ENCODE data around the gene OR10V1.
"Not testable (repeated sequence)": the region's sequence is repeated elsewhere in the genome, so short reads cannot be mapped to it uniquely, and the experiment has no call there.

Gene OR10V1

GRCh38 chr11:59708537-59708936 lies 5.1 kb downstream of the OR10V1 start:
- Histone ChIP-seq H3K27me3 (ENCODE audit: insufficient read depth, low read length) (no peaks in the 10 kb centered on the region), H3K36me3 (ENCODE audit: insufficient read depth, low read length) (no peaks in the 10 kb centered on the region), H3K4me1 (ENCODE audit: insufficient read depth, low read length) (no peaks in the 10 kb centered on the region), H3K4me3 (ENCODE audit: low read length) (no peak overlapping the region), H3K9me3 (ENCODE audit: insufficient read depth, low read depth, low read length) (no peaks in the 10 kb centered on the region), H3K9ac (ENCODE audit: low read depth, low read length) (no peak overlapping the region), H3K27ac (ENCODE audit: low read depth, low read length) (no peak overlapping the region)
- 65% methylated on average over 1 of the region's 1 CpG for WGBS

DNA sequence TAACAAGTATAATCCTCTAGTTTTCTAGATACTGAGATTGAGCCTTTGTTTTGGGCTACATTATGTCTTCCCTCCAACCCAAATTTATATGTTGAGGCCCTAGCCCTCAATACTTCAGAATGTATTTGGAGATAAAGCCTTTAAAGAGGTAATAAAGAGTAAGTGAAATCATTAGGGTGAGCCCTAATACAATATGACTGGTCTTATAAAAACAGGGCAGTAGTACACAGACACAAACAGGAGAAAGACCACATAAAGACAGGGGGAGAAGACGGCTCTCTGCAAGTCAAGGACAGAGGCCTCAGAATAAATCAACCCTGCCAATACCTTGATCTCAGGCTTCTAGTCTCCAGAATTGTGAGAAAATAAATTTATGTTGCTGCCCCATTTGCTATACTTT lies 6.3 kb downstream of the OR10V1 start:
- 89% methylated on average over 1 of the region's 1 CpG for WGBS

GRCh38 chr11:59706518-59707285 lies 6.9 kb downstream of the OR10V1 start:
- no peaks in the 10 kb centered on the region for H3K36me3 ChIP-seq (ENCODE audit: insufficient read depth, low read length)
- WGBS: 89% methylated on average over 4 of the region's 5 CpGs
- H3K27me3 ChIP-seq (ENCODE audit: insufficient read depth, low read length): no peaks in the 10 kb centered on the region
- H3K9ac ChIP-seq (ENCODE audit: low read depth, low read length): no peak overlapping the region
- H3K4me3 ChIP-seq (ENCODE audit: low read length): no peak overlapping the region
- H3K27ac ChIP-seq (ENCODE audit: low read depth, low read length): no peak overlapping the region
- no peaks in the 10 kb centered on the region for H3K9me3 ChIP-seq (ENCODE audit: insufficient read depth, low read depth, low read length)
- H3K4me1 ChIP-seq (ENCODE audit: insufficient read depth, low read length): no peaks in the 10 kb centered on the region

More for the DNA sequence above, 6.3 kb downstream of the OR10V1 start:
- Histone ChIP-seq H3K9me3 (ENCODE audit: insufficient read depth, low read depth, low read length) (no peaks in the 10 kb centered on the region), H3K4me3 (ENCODE audit: low read length) (no peak overlapping the region), H3K36me3 (ENCODE audit: insufficient read depth, low read length) (no peaks in the 10 kb centered on the region), H3K4me1 (ENCODE audit: insufficient read depth, low read length) (no peaks in the 10 kb centered on the region), H3K9ac (ENCODE audit: low read depth, low read length) (no peak overlapping the region), H3K27ac (ENCODE audit: low read depth, low read length) (no peak overlapping the region), H3K27me3 (ENCODE audit: insufficient read depth, low read length) (no peaks in the 10 kb centered on the region)

DNA sequence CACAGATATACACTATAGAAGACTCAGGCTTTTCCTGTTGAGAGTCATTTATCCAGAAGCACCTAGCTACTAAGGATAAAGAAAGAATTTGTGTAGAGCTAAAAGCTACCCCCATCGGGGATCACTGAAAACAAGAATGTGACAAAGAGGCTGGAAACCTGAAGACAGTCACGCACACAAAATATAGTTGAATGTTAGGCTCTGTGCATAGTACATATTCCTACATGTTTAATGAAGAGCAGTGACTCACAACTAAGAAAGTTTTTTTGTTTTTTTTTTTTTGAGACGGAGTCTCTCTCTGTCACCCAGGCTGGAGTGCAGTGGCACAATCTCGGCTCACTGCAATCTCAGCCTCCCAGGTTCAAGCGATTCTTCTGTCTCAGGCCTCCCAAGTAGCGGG lies 8.4 kb downstream of the OR10V1 start:
- Histone ChIP-seq H3K4me1 (ENCODE audit: insufficient read depth, low read length) (no peaks in the 10 kb centered on the region), H3K9ac (ENCODE audit: low read depth, low read length) (no peak overlapping the region), H3K36me3 (ENCODE audit: insufficient read depth, low read length) (no peaks in the 10 kb centered on the region), H3K9me3 (ENCODE audit: insufficient read depth, low read depth, low read length) (no peaks in the 10 kb centered on the region), H3K27me3 (ENCODE audit: insufficient read depth, low read length) (no peaks in the 10 kb centered on the region), H3K27ac (ENCODE audit: low read depth, low read length) (no peak overlapping the region), H3K4me3 (ENCODE audit: low read length) (no peak overlapping the region)
- WGBS: 97% methylated on average over 6 of the region's 6 CpGs

DNA sequence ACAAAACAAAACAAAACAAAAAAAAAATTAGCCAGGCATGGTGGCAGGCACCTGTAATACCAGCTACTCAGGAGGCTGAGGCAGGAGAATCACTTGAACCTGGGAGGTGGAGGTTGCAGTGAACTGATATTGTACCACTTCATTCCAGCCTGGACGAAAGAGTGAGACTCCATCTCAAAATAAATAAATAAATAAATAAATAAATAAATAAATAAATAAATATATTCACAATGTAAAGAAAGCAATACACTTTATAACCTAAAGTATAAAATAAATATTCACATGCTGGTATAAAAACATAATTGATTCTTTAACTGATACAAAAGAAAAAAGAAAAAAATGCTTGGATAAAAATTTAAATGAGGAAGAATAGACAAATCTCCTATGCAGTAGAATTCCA lies 10.1 kb downstream of the OR10V1 start:
- H3K4me1 ChIP-seq (ENCODE audit: insufficient read depth, low read length); H3K27ac ChIP-seq (ENCODE audit: low read depth, low read length); H3K4me3 ChIP-seq (ENCODE audit: low read length); H3K27me3 ChIP-seq (ENCODE audit: insufficient read depth, low read length); H3K36me3 ChIP-seq (ENCODE audit: insufficient read depth, low read length); H3K9me3 ChIP-seq (ENCODE audit: insufficient read depth, low read depth, low read length); H3K9ac ChIP-seq (ENCODE audit: low read depth, low read length): not testable (repeated sequence)
- WGBS: no CpG with 5 or more reads among the region's 1 CpG

DNA sequence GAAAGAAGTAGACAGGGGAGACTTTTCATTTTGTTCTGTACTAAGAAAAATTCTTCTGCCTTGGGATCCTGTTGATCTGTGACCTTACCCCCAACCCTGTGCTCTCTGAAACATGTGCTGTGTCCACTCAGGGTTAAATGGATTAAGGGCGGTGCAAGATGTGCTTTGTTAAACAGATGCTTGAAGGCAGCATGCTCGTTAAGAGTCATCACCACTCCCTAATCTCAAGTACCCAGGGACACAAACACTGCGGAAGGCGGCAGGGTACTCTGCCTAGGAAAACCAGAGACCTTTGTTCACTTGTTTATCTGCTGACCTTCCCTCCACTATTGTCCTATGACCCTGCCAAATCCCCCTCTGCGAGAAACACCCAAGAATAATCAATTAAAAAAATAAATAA lies 13.5 kb downstream of the OR10V1 start:
- not testable (repeated sequence) for H3K9ac ChIP-seq (ENCODE audit: low read depth, low read length); H3K4me1 ChIP-seq (ENCODE audit: insufficient read depth, low read length); H3K9me3 ChIP-seq (ENCODE audit: insufficient read depth, low read depth, low read length); H3K36me3 ChIP-seq (ENCODE audit: insufficient read depth, low read length); H3K27me3 ChIP-seq (ENCODE audit: insufficient read depth, low read length); H3K4me3 ChIP-seq (ENCODE audit: low read length); H3K27ac ChIP-seq (ENCODE audit: low read depth, low read length)
- WGBS: 73% methylated on average over 3 of the region's 5 CpGs

DNA sequence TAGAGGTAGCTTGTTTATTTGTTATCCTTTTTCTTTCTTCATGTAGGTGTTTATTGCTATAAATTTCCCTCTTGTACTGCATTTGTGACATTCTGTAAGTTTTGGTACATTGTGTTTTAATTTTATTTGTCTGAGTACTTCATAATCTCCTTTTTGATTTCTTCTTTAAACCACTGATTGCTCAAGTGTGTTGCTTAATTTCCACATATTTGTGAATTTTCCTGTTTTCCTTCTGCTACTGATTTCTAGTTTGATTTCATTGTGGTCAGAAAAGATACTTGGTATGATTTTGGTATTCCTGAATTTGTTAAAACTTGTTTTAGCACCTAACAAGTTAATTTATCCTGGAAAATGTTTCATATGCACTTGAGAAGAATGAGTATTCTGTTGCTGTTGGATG lies 15.1 kb downstream of the OR10V1 start:
- peaks cover 7% of the 10 kb centered on the region; the same call in 1 of the 2 replicates for H3K9me3 ChIP-seq (ENCODE audit: insufficient read depth, low read depth, low read length)
- no peaks in the 10 kb centered on the region for H3K27me3 ChIP-seq (ENCODE audit: insufficient read depth, low read length)
- no peak overlapping the region for H3K4me3 ChIP-seq (ENCODE audit: low read length)
- H3K9ac ChIP-seq (ENCODE audit: low read depth, low read length): no peak overlapping the region
- no peaks in the 10 kb centered on the region for H3K36me3 ChIP-seq (ENCODE audit: insufficient read depth, low read length)
- H3K27ac ChIP-seq (ENCODE audit: low read depth, low read length): no peak overlapping the region
- no peaks in the 10 kb centered on the region for H3K4me1 ChIP-seq (ENCODE audit: insufficient read depth, low read length)

- H3K4me1 ChIP-seq (ENCODE audit: insufficient read depth, low read length): no peaks in the 10 kb centered on the region
- H3K4me3 ChIP-seq (ENCODE audit: low read length): no peak overlapping the region
- H3K36me3 ChIP-seq (ENCODE audit: insufficient read depth, low read length): no peaks in the 10 kb centered on the region
- no peak overlapping the region for H3K27ac ChIP-seq (ENCODE audit: low read depth, low read length)
- H3K27me3 ChIP-seq (ENCODE audit: insufficient read depth, low read length): no peaks in the 10 kb centered on the region
- H3K9me3 ChIP-seq (ENCODE audit: insufficient read depth, low read depth, low read length): peaks cover 5% of the 10 kb centered on the region; the same call in 1 of the 2 replicates
- H3K9ac ChIP-seq (ENCODE audit: low read depth, low read length): no peak overlapping the region
Observed at GRCh38 chr11:59692915-59693314, 20.7 kb downstream of the OR10V1 start.

- peaks cover 5% of the 10 kb centered on the region; the same call in 1 of the 2 replicates for H3K9me3 ChIP-seq (ENCODE audit: insufficient read depth, low read depth, low read length)
- no peak overlapping the region for H3K4me3 ChIP-seq (ENCODE audit: low read length)
- no peak overlapping the region for H3K27ac ChIP-seq (ENCODE audit: low read depth, low read length)
- H3K9ac ChIP-seq (ENCODE audit: low read depth, low read length): no peak overlapping the region
- H3K27me3 ChIP-seq (ENCODE audit: insufficient read depth, low read length): no peaks in the 10 kb centered on the region
- WGBS: 84% methylated on average over 2 of the region's 2 CpGs
- H3K36me3 ChIP-seq (ENCODE audit: insufficient read depth, low read length): no peaks in the 10 kb centered on the region
- no peaks in the 10 kb centered on the region for H3K4me1 ChIP-seq (ENCODE audit: insufficient read depth, low read length)
Observed at GRCh38 chr11:59691156-59691555, 22.5 kb downstream of the OR10V1 start.

DNA sequence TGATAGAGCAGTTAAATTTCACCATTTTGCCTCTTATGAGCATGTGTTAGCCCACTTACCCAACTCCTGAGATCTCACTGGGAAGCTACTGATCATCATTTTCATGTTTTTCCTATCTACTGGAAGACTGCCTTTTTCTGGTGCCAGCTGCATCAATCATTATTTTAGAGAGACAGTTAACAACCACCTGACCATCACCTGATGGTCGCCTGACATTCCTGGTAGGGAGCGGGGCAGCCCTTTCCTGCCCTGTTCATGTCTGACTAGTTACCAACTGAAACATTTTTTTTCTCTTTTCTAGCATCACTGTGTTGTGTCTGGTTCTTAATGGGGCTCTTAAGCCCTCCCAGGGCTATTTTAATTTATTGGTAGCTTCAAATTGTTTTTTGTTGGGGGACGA lies 24.6 kb downstream of the OR10V1 start:
- 85% methylated on average over 3 of the region's 3 CpGs for whole genome bisulfite sequencing
- no peak overlapping the region for H3K27ac ChIP-seq (ENCODE audit: low read depth, low read length)
- no peaks in the 10 kb centered on the region for H3K36me3 ChIP-seq (ENCODE audit: insufficient read depth, low read length)
- no peaks in the 10 kb centered on the region for H3K27me3 ChIP-seq (ENCODE audit: insufficient read depth, low read length)
- H3K9ac ChIP-seq (ENCODE audit: low read depth, low read length): no peak overlapping the region
- peaks cover 5% of the 10 kb centered on the region; the same call in 1 of the 2 replicates for H3K9me3 ChIP-seq (ENCODE audit: insufficient read depth, low read depth, low read length)
- no peak overlapping the region for H3K4me3 ChIP-seq (ENCODE audit: low read length)
- no peaks in the 10 kb centered on the region for H3K4me1 ChIP-seq (ENCODE audit: insufficient read depth, low read length)

GRCh38 chr11:59681260-59681725 lies 32.4 kb downstream of the OR10V1 start:
- not testable (repeated sequence) for H3K27ac ChIP-seq (ENCODE audit: low read depth, low read length); H3K27me3 ChIP-seq (ENCODE audit: insufficient read depth, low read length); H3K9me3 ChIP-seq (ENCODE audit: insufficient read depth, low read depth, low read length); H3K36me3 ChIP-seq (ENCODE audit: insufficient read depth, low read length); H3K9ac ChIP-seq (ENCODE audit: low read depth, low read length); H3K4me1 ChIP-seq (ENCODE audit: insufficient read depth, low read length); H3K4me3 ChIP-seq (ENCODE audit: low read length)
- 91% methylated on average over 7 of the region's 7 CpGs for WGBS
